Measurements from ENCODE around the gene HAX1. TPM values are rescaled to one million over a fixed set of nuclear protein-coding genes. Genes with fewer than 3 reads are reported as not detected.

HAX1 gene
- total RNA-seq = 10 to 100 TPM; 37.5 to 59.5 TPM
- 10 to 100 TPM; 59.1 to 91.2 TPM for polyA plus RNA-seq

GRCh38 chr1:154272217-154272998, at the start of gene HAX1:
Gene HAX1 (plus strand): TSS chr1:154272629. CDS start chr1:154272724, 95 bp downstream.
- peaks cover 1 to 37% (median 22%) of the 10 kb centered on the region in 4 donors for H3K36me3 ChIP-seq (ENCODE audit: control insufficient read depth in 4 of 4, insufficient read depth in 3 of 4, low read depth in 1 of 4, low read length in 3 of 4)
- under 1% methylated on average over 47 of the region's 47 CpGs for WGBS

More at GRCh38 chr1:154272217-154272998, at the start of gene HAX1:
- peak within 1 kb of the TSS; percentile 60 to 98 (median 96) for H3K4me3 ChIP-seq (ENCODE audit: low read depth in 1 of 3, low read length in 3 of 3)
- peak within 1 kb of the TSS; percentile 94 to 98 for H3K9ac ChIP-seq (ENCODE audit: low read depth in 1 of 2, low read length in 2 of 2)
- peaks cover 0 to 15% (median 13%) of the 10 kb centered on the region in 4 donors for H3K4me1 ChIP-seq (ENCODE audit: control insufficient read depth in 4 of 4, insufficient read depth in 4 of 4, low read length in 3 of 4)
- H3K9me3 ChIP-seq (ENCODE audit: control insufficient read depth in 4 of 4, low read length in 3 of 4) = no peaks in the 10 kb centered on the region
- H3K27ac ChIP-seq (ENCODE audit: low read depth in 1 of 2, low read length in 2 of 2) = peak within 1 kb of the TSS; percentile 83 to 89
- no peaks in the 10 kb centered on the region for H3K27me3 ChIP-seq (ENCODE audit: control insufficient read depth in 4 of 4, insufficient read depth in 4 of 4, low read length in 3 of 4)
- TF ChIP-seq SP1 (IDR thresholded peaks at IDR 0.05) (peak; percentile 82), RAD21 (IDR thresholded peaks at IDR 0.05) (peak; percentile 93 to 94), HNF4G (IDR thresholded peaks at IDR 0.05) (peak; percentile 52), HNF4A (conservative IDR thresholded peaks at IDR 0.05) (peak; percentile 62 to 73), GABPA (IDR thresholded peaks at IDR 0.05 in 1 of 2, conservative IDR thresholded peaks at IDR 0.05 in 1 of 2) (peak; percentile 68 to 91), FOXA2 (IDR thresholded peaks at IDR 0.05) (no peak), RXRA (IDR thresholded peaks at IDR 0.05) (peak; percentile 48 to 79), FOXA1 (IDR thresholded peaks at IDR 0.05) (peak; percentile 77), EGR1 (IDR thresholded peaks at IDR 0.05; ENCODE audit: low read depth in 2 of 2) (peak; percentile 93 to 98), NR2F2 (IDR thresholded peaks at IDR 0.05) (peak; percentile 44), REST (IDR thresholded peaks at IDR 0.05) (peak; percentile 67), TAF1 (conservative IDR thresholded peaks at IDR 0.05) (peak; percentile 56), MAX (IDR thresholded peaks at IDR 0.05) (peak; percentile 93), JUND (IDR thresholded peaks at IDR 0.05) (peak; percentile 51 to 60), YY1 (IDR thresholded peaks at IDR 0.05) (peak; percentile 97)
- TF ChIP-seq, protein P1, sequence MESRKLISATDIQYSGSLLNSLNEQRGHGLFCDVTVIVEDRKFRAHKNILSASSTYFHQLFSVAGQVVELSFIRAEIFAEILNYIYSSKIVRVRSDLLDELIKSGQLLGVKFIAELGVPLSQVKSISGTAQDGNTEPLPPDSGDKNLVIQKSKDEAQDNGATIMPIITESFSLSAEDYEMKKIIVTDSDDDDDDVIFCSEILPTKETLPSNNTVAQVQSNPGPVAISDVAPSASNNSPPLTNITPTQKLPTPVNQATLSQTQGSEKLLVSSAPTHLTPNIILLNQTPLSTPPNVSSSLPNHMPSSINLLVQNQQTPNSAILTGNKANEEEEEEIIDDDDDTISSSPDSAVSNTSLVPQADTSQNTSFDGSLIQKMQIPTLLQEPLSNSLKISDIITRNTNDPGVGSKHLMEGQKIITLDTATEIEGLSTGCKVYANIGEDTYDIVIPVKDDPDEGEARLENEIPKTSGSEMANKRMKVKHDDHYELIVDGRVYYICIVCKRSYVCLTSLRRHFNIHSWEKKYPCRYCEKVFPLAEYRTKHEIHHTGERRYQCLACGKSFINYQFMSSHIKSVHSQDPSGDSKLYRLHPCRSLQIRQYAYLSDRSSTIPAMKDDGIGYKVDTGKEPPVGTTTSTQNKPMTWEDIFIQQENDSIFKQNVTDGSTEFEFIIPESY (IDR thresholded peaks at IDR 0.05) = peak; percentile 97
- TF ChIP-seq, protein P2, sequence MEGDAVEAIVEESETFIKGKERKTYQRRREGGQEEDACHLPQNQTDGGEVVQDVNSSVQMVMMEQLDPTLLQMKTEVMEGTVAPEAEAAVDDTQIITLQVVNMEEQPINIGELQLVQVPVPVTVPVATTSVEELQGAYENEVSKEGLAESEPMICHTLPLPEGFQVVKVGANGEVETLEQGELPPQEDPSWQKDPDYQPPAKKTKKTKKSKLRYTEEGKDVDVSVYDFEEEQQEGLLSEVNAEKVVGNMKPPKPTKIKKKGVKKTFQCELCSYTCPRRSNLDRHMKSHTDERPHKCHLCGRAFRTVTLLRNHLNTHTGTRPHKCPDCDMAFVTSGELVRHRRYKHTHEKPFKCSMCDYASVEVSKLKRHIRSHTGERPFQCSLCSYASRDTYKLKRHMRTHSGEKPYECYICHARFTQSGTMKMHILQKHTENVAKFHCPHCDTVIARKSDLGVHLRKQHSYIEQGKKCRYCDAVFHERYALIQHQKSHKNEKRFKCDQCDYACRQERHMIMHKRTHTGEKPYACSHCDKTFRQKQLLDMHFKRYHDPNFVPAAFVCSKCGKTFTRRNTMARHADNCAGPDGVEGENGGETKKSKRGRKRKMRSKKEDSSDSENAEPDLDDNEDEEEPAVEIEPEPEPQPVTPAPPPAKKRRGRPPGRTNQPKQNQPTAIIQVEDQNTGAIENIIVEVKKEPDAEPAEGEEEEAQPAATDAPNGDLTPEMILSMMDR (IDR thresholded peaks at IDR 0.05; ENCODE audit: low read depth, low read length, missing input control) = peak; percentile 78
- TF ChIP-seq, protein P3, sequence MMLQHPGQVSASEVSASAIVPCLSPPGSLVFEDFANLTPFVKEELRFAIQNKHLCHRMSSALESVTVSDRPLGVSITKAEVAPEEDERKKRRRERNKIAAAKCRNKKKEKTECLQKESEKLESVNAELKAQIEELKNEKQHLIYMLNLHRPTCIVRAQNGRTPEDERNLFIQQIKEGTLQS (IDR thresholded peaks at IDR 0.05) = peak; percentile 54
- peak; percentile 88 for DNase-seq (ENCODE audit: low spot score)

Measured in liver (tissue), 9 donors.